GM18507 (cell line): ENCODE data around the gene MRPL37.
"Not testable (repeated sequence)": the region's sequence is repeated elsewhere in the genome, so short reads cannot be mapped to it uniquely, and the experiment has no call there.

Source experiments
- DNase-seq: peaks from one replicate; pipeline ENCODE4 v3.0.0; 2011; ENCODE audit warnings: low read depth; ENCODE audit not compliant: insufficient read length; ENCODE audit errors: extremely low spot score
- FAIRE-seq: peaks from 2 replicates; lab custom pipeline; 2011; peaks lifted over from hg19 to GRCh38; lab: Jason Lieb, UNC

Gene MRPL37

DNA sequence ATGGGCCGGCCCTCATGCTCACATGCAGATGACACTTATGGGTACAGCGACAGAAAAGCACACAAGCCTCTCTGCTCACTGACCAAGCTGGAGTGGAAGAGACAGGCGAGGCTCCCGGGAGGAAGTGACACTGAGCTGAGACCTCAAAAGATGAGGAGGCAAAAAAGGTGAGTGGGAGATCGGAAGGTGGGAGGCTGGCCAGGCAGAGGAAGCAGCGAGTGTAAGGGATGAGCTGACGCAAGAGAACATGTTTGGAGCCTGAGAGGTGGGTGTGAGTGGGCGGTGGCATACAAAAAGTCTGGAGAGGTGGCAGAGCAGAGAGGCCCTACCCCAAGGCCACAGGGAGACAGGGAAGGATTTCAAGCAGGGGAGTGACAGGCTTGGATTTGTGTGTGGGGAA lies 29.0 kb upstream of the MRPL37 start:
- DNase-seq (no peak), FAIRE-seq (no peak)

DNA sequence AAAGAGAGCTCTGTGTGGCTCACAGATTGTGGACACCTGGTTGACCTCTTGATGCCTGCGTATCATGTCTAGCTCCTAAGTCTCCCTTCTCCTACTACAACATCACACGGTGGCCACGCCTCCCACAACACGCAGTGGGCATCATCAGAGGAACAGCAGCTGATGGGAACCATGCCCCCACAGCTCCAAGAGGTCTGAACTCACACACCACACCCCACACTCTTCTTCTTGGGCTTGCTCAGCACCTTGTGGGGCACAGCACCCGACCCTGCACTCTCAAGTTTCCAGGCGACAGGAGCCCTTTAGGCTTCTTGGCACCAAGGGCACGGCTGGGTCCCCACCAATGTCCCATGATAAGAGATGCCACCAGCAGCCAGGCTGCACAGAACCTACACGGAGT lies 28.4 kb upstream of the MRPL37 start:
- DNase-seq, result no peak
- FAIRE-seq, result no peak

DNA sequence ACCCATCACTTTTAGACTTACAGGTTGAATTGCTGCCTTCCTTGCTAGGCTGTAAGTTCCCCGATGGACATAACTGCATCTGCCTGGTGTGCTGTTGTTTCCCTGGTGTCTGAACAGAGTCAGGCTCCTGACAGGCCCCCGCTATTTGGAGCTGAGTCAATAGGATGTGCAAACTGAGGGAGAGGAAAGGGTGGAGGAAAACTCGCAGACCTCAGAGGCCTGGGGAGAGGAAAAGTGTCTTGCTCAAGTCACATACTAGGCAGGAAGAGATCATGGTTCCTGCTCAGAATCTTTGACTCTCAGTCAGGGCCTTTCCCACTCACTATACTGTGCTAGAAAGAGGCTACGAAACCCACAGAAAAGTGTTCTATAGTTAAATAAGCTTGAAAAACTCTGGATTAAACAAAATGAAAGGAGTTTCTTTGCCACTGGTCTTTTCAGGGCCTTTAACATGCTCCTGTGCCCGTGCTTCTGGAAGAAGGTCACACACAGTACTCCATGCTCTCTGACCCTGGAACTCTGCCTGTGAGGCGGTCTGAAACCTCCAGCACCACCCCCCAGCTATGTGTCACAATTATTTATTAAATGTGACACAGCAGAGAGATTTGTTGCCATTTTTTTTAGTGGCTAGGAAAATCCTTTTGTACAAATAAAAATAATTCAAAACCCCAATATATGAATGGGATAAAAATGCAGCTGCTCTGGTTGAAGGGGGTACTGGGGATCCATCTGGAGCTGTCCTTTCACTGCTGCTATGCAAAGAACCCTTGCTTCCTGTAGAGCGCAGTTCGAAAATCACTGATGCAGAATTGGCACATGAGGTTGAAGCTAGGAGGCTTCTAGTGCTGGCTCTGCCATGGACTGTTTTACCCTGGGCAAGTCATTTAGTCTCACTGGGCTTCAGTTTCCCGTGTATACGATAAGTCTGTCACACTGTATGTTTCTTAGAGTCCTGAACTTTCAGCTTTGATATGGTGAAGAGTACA lies 27.1 kb upstream of the MRPL37 start:
- FAIRE-seq (no peak), DNase-seq (no peak)

GRCh38 chr1:54173681-54174080 lies 26.3 kb upstream of the MRPL37 start:
- no peak for DNase-seq
- FAIRE-seq, result no peak

GRCh38 chr1:54174106-54174505 lies 25.9 kb upstream of the MRPL37 start:
- DNase-seq, result no peak
- FAIRE-seq, result no peak

DNA sequence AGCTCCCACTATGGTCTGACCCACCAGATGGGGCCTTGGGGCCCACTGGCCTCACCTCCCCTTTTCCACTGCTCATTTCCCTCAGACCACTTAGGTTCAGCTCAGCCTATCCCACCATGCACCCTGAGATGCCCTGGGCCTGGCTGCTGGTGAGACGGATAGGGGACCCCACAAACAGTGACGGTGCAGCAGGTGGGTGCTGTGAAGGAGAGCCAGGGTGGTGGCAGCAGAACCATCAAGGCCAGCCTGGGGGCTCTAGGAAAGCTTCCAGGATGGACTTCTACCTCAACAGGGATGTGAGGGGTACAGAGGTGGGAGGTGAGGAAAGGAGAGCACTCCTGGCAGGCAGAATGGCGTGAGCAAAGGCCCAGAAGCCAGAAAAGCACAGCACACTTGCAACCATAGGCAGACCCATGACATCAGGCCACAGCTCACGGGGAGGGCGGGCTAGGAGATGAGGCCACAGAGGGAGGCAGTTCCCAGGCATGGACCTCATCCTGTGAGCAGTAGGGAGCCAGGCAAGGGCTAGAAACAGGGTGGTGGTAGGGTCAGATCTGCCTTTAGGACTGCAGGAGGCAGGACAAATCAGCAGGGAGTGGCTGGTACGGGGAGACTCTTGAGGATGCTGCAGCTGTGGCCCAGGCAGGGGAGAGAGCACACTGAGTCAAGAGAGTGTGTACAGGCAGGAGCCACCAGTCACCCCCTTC lies 23.2 kb upstream of the MRPL37 start:
- FAIRE-seq (no peak), DNase-seq (no peak)

DNA sequence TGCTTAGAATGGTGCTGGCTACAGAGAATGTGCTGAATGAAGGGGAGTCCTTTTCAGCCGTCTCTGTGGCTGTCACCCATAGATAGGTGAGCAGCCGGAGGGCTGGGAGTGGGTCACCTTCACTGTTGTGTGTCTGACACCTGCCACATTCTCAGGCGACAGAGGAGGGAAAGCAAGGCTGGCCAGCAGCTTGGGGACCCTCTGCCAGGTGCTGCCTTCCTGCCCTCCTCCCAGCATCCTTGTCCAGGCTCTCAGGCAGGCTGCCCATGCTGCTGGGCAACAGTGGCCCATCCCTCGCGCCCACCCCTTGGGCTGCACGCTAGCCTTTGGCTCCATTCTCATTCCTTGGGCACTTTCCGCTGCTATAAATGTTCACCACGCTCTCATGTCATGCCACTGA lies 22.2 kb upstream of the MRPL37 start:
- no peak for DNase-seq
- FAIRE-seq, result no peak

- FAIRE-seq (no peak), DNase-seq (no peak)
These were observed 21.5 kb upstream of the MRPL37 start for GRCh38 chr1:54178296-54179070.

- DNase-seq, result no peak
- no peak for FAIRE-seq
These were observed 19.1 kb upstream of the MRPL37 start for GRCh38 chr1:54180701-54181360.

DNA sequence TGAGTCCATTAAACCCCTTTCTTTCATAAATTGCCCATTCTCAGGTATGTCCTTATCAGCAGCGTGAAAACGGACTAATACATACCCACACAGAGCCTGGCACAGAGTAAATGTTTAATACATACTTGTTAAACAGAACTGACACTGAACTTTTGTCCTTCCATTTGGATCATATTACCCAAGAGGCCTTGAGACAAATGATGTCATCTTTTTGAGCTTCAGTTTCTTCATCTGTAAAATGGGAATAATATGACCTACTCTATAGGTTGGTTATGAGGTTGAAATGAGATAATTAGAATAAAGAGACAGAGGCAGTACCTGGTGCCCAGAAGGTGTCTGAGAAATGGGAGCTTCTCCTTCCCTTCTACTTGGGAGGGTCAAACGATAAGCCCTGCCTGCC lies 13.9 kb upstream of the MRPL37 start:
- no peak for DNase-seq
- FAIRE-seq, result no peak

DNA sequence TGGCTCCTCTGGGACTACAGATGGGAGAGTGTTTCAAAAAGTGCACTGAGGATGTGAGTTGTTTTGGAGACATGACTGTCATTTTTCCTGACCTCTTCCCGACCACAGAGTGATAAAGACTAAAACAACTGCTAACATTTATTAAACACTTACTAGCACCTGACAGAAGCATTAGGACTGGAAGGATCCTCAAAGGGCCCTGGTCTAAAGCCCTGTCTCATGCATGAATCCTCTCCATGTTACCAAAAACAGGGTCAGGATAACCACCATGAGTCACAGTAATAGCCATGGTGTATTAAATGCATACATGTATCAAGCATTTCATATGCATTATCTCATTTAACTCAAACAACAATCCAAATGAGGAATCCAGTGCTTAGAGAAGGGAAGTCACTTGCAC lies 11.7 kb upstream of the MRPL37 start:
- no peak for FAIRE-seq
- no peak for DNase-seq

DNA sequence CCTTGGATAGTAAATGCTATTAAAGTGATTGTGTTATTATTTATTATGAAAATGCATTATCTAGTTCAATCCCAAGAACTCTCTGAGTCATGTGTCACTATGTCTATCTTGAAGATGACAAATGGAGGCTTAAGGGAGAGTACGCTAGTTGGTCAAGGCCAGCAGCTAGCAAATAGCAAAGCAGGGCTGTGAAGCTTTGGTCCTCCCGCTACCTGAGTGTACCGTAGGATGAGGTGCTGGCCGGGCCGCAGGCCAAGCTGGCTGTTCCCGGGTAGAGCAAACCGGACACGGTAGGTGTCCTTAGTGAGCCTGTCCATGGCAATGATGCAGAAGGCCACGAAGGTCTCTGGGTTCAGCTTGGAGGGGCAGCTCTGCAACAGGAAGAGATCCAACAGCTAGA lies 9.4 kb upstream of the MRPL37 start:
- DNase-seq (no peak), FAIRE-seq (no peak)

- no peak for FAIRE-seq
- no peak for DNase-seq
These were observed 8.4 kb upstream of the MRPL37 start for GRCh38 chr1:54191525-54191924.

DNA sequence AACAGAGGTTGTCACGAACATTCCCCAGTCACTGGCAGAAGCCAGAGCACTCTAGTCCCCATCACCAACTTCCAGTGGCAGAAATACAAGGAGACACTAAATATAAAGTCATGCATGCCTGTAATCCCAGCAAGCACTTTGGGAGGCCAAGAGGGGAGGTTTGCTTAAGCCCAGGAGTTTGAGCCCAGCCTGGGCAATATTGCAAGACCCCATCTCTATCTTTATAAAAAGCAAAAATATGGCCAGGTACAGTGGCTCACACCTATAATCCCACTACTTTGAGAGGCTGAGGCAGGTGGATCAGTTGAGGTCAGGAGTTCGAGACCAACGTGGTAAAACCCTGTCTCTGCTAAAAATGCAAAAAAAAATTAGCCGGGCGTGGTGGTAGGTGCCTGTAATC lies 6.5 kb upstream of the MRPL37 start:
- no peak for FAIRE-seq
- no peak for DNase-seq

- DNase-seq (no peak), FAIRE-seq (no peak)
These were observed 709 bp upstream of the MRPL37 start for GRCh38 chr1:54199151-54199764.

DNA sequence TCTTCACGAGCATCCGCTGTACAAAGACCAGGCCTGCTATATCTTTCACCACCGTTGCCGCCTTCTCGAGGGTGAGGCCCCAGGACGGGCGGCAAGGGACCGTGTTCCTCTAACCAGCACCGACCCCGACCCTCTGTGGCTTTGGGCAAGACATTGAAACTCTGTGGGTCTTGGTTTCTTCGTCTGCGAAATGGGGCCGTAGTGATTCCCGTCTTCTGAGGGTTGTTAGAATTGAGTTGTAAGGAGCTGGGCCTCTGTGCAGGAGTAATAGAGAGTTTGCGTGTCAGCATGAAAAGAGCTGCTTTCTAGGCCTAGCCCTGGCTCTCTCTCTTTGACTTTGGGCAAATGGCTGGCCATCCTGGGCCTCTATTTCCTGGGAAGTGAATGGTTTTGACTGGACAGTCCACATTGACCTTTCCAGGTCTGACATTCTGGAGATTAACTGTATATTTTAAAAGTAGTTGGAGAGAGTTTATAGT lies 591 bp downstream of the MRPL37 start:
- FAIRE-seq (no peak), DNase-seq (no peak)

GRCh38 chr1:54204199-54204598 lies 4.2 kb downstream of the MRPL37 start:
- FAIRE-seq (no peak), DNase-seq (no peak)

GRCh38 chr1:54207287-54207686 lies 7.3 kb downstream of the MRPL37 start:
- no peak for DNase-seq
- FAIRE-seq, result no peak

DNA sequence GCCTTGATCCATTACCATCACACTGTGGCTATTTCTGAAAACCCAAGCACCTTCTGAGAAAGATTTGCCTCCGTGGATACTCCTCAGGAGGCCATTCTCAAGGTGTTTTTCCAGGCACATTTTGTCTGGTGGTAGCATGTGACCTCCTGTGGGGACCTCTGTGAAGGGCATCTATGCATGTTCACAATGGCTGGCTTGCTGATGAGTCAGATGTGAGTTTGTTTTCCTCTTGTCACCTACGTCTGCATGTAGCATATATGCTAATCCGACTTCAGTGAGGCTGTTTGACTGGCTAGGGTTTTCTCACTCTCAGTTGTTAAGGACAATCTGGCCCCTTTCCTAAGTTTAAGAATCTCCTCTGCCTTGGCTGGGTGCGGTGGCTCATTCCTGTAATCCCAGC lies 7.9 kb downstream of the MRPL37 start:
- not testable (repeated sequence) for DNase-seq, FAIRE-seq
